ENCODE data around the gene SLC5A6.

SLC5A6 gene

DNA sequence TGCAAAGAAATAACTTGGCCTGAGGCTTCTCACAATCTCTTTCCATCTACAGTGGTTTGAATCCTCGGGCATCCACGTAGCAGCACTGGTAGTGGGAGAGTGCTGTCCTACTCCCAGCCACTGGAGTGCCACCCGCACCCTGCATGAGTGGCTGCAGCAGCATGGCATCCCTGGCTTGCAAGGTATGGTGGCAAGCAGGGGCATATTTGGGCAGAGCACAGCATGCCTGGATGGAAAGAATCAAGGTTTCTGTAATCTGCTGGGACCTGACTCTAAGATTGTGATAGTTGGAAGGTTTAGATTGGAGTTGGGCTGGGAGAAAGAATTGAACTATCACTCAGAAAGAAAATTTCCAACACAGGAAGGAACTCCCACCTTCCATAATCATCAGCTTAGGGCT is 9.1 kb upstream of the SLC5A6 start:
- no peak for TF ChIP-seq POLR2AphosphoS5 (IDR thresholded peaks at IDR 0.05; ENCODE audit: low read depth, low read length)
- no peak for TF ChIP-seq SPI1 (IDR thresholded peaks at IDR 0.05; ENCODE audit: low read depth, low read length)
- no peak for TF ChIP-seq PAX5 (IDR thresholded peaks at IDR 0.05; ENCODE audit: insufficient read depth, low read length, severe bottlenecking)
- no peak for TF ChIP-seq TAF1 (IDR thresholded peaks at IDR 0.05; ENCODE audit: low read depth, low read length)
- no peak for TF ChIP-seq POU2F2 (IDR thresholded peaks at IDR 0.05; ENCODE audit: low read depth, low read length)
- TF ChIP-seq POLR2A (IDR thresholded peaks at IDR 0.05; ENCODE audit: low read depth, low read length), result no peak
- FAIRE-seq (no peak), DNase-seq (ENCODE audit: insufficient read length, low spot score) (no peak)

DNA sequence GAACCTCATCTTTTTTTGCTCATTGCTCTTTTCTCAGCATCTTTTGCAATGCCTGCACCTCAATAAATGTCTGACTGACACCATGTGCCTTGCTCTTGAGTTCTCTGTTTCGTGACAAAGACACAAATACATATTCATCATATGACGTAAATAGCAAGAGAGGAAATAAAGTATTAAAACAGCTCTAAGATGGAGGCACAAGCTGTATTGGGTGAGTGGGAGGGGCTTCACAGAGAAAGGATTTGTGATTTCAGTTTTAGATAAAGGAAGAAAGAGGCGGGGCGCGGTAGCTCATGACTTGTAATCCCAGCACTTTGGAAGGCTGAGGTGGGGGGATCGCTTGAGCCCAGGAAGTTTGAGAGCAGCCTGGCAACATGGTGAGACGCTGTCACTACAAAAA is 8.0 kb upstream of the SLC5A6 start:
- FAIRE-seq, result no peak
- DNase-seq (ENCODE audit: insufficient read length, low spot score), result no peak
- TF ChIP-seq TAF1 (IDR thresholded peaks at IDR 0.05; ENCODE audit: low read depth, low read length) (no peak), SPI1 (IDR thresholded peaks at IDR 0.05; ENCODE audit: low read depth, low read length) (no peak), POLR2A (IDR thresholded peaks at IDR 0.05; ENCODE audit: low read depth, low read length) (no peak), POLR2AphosphoS5 (IDR thresholded peaks at IDR 0.05; ENCODE audit: low read depth, low read length) (no peak), PAX5 (IDR thresholded peaks at IDR 0.05; ENCODE audit: insufficient read depth, low read length, severe bottlenecking) (no peak), POU2F2 (IDR thresholded peaks at IDR 0.05; ENCODE audit: low read depth, low read length) (no peak)

DNA sequence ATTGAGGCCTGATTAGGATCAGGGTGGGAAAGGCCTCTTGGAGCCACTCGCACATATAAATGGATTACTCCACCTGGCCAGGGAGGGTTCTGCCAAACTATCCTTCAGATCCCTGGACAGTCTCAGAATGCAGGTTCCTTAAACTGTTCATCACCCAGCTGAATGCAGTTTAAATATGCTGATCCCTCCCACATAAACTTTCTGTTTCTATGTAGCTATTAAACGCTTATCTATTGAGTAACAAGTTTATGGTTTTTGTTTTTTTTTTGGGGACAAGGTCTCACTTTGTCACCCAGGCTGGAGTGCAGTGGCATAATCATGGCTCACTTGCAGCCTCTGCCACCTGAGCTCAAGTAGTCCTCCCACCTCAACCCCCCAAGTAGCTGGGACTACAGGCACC is 7.0 kb upstream of the SLC5A6 start:
- FAIRE-seq (no peak), DNase-seq (ENCODE audit: insufficient read length, low spot score) (no peak)
- TF ChIP-seq POU2F2 (IDR thresholded peaks at IDR 0.05; ENCODE audit: low read depth, low read length), result no peak
- no peak for TF ChIP-seq TAF1 (IDR thresholded peaks at IDR 0.05; ENCODE audit: low read depth, low read length)
- TF ChIP-seq PAX5 (IDR thresholded peaks at IDR 0.05; ENCODE audit: insufficient read depth, low read length, severe bottlenecking), result no peak
- TF ChIP-seq SPI1 (IDR thresholded peaks at IDR 0.05; ENCODE audit: low read depth, low read length), result no peak
- no peak for TF ChIP-seq POLR2AphosphoS5 (IDR thresholded peaks at IDR 0.05; ENCODE audit: low read depth, low read length)
- no peak for TF ChIP-seq POLR2A (IDR thresholded peaks at IDR 0.05; ENCODE audit: low read depth, low read length)

DNA sequence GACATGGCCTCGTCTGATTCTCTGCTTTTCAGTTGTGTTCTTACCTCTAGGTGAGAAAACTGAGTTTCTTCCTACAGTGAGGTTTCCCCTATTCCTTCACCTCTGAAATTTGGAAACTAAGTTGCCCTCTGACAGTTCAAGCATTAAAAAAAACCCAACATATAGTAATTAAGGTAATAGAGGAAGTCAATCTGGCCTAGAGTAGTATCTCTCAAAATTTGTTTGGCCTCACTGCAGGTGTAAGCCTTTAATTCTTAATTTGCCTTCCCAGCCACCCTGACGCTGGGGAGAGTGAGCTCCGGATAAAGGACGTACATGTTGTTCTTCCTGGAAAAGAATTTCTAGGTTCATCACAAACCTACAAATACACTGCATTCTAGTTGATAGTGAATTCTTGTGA is 6.5 kb upstream of the SLC5A6 start:
- no peak for FAIRE-seq
- TF ChIP-seq POLR2AphosphoS5 (IDR thresholded peaks at IDR 0.05; ENCODE audit: low read depth, low read length) (no peak), SPI1 (IDR thresholded peaks at IDR 0.05; ENCODE audit: low read depth, low read length) (no peak), POLR2A (IDR thresholded peaks at IDR 0.05; ENCODE audit: low read depth, low read length) (no peak), PAX5 (IDR thresholded peaks at IDR 0.05; ENCODE audit: insufficient read depth, low read length, severe bottlenecking) (no peak)
- DNase-seq (ENCODE audit: insufficient read length, low spot score), result no peak

DNA sequence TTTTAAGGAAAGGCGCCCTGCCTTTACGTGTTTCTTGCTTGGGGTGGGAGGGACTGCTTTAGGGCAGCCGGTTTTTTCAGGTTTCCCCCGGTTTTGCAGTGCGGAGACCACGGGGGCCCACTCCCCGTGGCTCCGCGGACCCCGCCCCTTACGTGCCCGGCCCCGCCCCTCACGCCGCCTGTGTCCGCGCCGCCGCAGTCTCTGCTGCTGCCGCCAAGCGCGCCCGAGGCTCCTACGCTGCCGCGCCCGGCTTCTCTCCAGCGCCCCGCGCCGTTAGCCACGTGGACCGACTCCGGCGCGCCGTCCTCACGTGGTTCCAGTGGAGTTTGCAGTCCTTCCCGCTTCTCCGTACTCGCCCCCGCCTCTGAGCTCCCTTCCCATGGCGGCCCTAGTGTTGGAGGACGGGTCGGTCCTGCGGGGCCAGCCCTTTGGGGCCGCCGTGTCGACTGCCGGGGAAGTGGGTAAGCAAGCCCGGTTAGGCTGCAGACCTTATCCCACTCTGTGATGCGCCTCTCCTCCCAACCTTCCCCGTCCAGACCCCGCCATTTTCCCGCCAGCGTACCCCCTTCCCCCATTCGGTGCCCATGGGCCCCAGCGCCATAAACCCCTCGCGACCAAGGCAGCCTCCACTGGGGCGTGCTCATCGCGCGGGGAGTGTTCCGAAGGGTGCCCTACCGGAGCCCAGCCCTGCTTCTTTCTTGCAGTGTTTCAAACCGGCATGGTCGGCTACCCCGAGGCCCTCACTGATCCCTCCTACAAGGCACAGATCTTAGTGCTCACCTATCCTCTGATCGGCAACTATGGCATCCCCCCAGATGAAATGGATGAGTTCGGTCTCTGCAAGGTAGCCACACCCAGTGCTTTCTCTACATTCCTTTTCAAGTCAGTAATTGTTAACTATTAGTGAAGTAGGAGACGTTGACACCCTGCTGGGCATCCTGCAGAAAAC is 5.4 kb upstream of the SLC5A6 start, which contains the start of gene CAD:
TSS of gene CAD (plus strand) at position 197 of the 949 bp plus-strand sequence. CDS start at position 380, 183 bp downstream.
- no peak for TF ChIP-seq POU2F2 (IDR thresholded peaks at IDR 0.05; ENCODE audit: low read depth, low read length)
- TF ChIP-seq SPI1 (IDR thresholded peaks at IDR 0.05; ENCODE audit: low read depth, low read length), result no peak
- TF ChIP-seq POLR2A (IDR thresholded peaks at IDR 0.05; ENCODE audit: low read depth, low read length), result 0 out of 2 replicates have a peak, but pooled peaks have one; percentile 49
- TF ChIP-seq TAF1 (IDR thresholded peaks at IDR 0.05; ENCODE audit: low read depth, low read length), result 0 out of 2 replicates have a peak, but pooled peaks have one; percentile 42
- TF ChIP-seq POLR2AphosphoS5 (IDR thresholded peaks at IDR 0.05; ENCODE audit: low read depth, low read length), result peak; percentile 68

DNA sequence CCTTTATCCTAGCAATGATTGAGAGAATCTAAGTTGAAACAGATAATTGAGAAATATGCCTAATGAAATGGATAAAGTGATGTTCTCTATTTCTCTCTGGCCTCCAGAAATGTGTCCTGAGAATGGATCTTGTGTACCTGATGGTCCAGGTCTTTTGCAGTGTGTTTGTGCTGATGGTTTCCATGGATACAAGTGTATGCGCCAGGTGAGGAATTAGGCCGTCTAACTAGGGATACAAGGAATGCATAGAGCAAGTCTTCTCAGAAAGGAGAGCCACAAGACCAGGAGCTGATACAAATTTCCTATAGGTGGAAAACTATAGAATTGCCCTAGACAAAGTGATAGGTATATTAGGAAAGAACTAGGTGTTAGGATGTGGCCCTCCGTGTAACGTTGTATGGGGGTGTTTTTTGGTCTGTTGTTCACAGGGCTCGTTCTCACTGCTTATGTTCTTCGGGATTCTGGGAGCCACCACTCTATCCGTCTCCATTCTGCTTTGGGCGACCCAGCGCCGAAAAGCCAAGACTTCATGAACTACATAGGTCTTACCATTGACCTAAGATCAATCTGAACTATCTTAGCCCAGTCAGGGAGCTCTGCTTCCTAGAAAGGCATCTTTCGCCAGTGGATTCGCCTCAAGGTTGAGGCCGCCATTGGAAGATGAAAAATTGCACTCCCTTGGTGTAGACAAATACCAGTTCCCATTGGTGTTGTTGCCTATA is 4.5 kb upstream of the SLC5A6 start:
- TF ChIP-seq POLR2AphosphoS5 (IDR thresholded peaks at IDR 0.05; ENCODE audit: low read depth, low read length), result no peak
- TF ChIP-seq TAF1 (IDR thresholded peaks at IDR 0.05; ENCODE audit: low read depth, low read length), result no peak
- no peak for TF ChIP-seq POLR2A (IDR thresholded peaks at IDR 0.05; ENCODE audit: low read depth, low read length)
- DNase-seq (ENCODE audit: insufficient read length, low spot score) (no peak), FAIRE-seq (no peak)

More for the DNA sequence above, 5.4 kb upstream of the SLC5A6 start, which contains the start of gene CAD:
- DNase-seq (ENCODE audit: insufficient read length, low spot score) (peak; percentile 85), FAIRE-seq (peak; percentile 93)

DNA sequence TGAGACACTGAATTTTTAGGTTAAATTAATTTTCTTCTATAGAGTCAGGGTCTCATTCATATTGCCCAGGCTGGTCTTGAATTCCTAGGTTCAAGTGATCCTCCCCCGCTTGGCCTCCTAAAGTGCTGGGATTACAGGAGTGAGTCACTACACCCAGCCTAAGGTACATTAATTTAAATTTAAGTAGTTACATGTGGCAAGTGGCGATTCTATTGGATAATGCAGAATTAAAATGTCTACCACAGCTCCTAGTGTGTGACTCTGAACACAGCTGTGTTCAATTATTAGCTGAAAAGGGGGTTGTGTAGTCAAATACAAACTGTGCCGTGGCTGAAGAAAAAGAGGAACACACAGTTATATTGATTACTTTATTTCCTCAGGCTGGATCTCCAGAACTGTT is 2.9 kb upstream of the SLC5A6 start:
- no peak for TF ChIP-seq PAX5 (IDR thresholded peaks at IDR 0.05; ENCODE audit: insufficient read depth, low read length, severe bottlenecking)
- TF ChIP-seq POLR2AphosphoS5 (IDR thresholded peaks at IDR 0.05; ENCODE audit: low read depth, low read length), result no peak
- TF ChIP-seq TAF1 (IDR thresholded peaks at IDR 0.05; ENCODE audit: low read depth, low read length), result no peak
- no peak for TF ChIP-seq POLR2A (IDR thresholded peaks at IDR 0.05; ENCODE audit: low read depth, low read length)
- TF ChIP-seq SPI1 (IDR thresholded peaks at IDR 0.05; ENCODE audit: low read depth, low read length), result no peak
- TF ChIP-seq POU2F2 (IDR thresholded peaks at IDR 0.05; ENCODE audit: low read depth, low read length), result no peak
- FAIRE-seq, result no peak
- DNase-seq (ENCODE audit: insufficient read length, low spot score), result no peak

DNA sequence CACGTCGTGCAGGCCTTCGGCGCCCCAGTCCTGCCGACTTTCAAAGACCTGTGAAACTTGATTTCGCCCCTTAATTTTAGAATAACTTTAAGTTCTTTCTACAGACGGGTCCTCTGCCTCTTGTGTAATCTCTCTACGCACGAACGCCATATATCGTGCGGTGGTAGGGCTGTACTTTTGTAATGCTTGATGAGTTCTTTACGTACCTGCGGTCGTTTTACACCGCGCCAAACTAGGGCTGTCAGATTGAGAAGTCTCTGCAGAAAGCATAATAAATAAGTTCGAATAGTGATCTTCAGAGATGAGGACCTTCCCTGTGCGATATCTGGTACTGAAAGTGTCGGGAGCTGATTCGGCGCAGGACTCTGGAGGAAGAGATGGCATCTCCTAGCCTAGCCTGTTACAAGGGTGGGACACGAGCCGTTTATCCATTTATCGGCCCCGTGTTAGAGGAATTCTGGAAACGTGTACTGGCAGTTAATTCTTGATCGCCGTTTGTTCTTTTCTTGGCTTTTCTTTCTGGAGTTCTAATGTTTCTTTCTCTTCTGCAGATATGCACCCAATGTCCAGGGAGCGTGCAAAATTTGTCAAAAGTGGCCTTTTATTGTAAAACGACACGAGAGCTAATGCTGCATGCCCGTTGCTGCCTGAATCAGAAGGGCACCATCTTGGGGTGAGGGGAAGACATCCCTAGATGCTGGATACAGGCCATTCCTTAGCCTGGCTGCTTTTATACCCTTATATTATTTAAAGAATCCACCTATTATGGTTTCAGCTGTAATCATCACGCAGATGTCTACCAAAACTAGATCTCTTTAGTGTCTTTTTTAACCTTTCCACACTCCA is 781 bp upstream of the SLC5A6 start:
- FAIRE-seq, result no peak
- no peak for DNase-seq (ENCODE audit: insufficient read length, low spot score)
- TF ChIP-seq POLR2AphosphoS5 (IDR thresholded peaks at IDR 0.05; ENCODE audit: low read depth, low read length) (no peak), POLR2A (IDR thresholded peaks at IDR 0.05; ENCODE audit: low read depth, low read length) (no peak; the same call in 1 of the 2 replicates), SPI1 (IDR thresholded peaks at IDR 0.05; ENCODE audit: low read depth, low read length) (no peak), POU2F2 (IDR thresholded peaks at IDR 0.05; ENCODE audit: low read depth, low read length) (no peak; the same call in 1 of the 2 replicates), PAX5 (IDR thresholded peaks at IDR 0.05; ENCODE audit: insufficient read depth, low read length, severe bottlenecking) (no peak), TAF1 (IDR thresholded peaks at IDR 0.05; ENCODE audit: low read depth, low read length) (no peak)
